Suprapubic skin (tissue), 4 donors: ENCODE data around the gene SFTPB.

Experiments used
- EP300 ChIP-seq: sonication (generic); formaldehyde crosslinking; IDR thresholded peaks from one replicate; pipeline ENCODE4 v1.6.1; 2017; ENCODE audit warnings: antibody characterized with exemption
- POLR2A ChIP-seq, 2 donors: fragments of 450-650 bp; IDR thresholded peaks; one replicate each; pipeline ENCODE4 v1.6.1; 2017; ENCODE audit warnings: antibody characterized with exemption in 2 of 2, mild to moderate bottlenecking in 2 of 2, moderate library complexity in 2 of 2
- POLR2AphosphoS5 ChIP-seq, 3 donors: sonication (generic); formaldehyde crosslinking; IDR thresholded peaks; one replicate each; pipeline ENCODE4 v1.6.1; 2017; ENCODE audit warnings: antibody characterized with exemption in 3 of 3
- TF ChIP-seq, protein P1 (sequence below), 2 donors: fragments of 200-600 bp in 1 of 2; fragments of 450-650 bp in 1 of 2; sonication (generic) in 1 of 2; IDR thresholded peaks; one replicate each; pipeline ENCODE4 v1.5.1; 2016 to 2019; ENCODE audit warnings: antibody characterized with exemption in 2 of 2, mild to moderate bottlenecking in 1 of 2, moderate library complexity in 1 of 2

DNA sequence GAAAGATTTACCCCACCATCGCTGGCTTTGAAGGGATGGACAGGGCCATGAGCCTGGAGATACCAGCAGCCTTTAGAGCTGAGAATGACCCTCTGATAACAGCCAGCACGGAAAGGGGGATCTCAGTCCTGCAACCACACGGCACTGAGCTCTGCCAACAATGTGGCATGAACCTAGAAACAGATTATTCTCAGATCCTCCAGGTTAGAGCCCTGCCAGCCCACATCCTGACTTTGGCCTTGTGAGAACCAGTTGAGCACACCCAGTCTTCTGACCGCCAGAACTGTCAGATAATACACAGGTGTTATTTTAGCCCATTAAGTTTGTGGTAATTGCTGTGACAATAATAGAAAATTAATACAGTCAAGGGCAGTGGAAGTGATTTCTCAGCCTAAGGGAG is 16.8 kb upstream of the SFTPB start:
- TF ChIP-seq, protein P1, sequence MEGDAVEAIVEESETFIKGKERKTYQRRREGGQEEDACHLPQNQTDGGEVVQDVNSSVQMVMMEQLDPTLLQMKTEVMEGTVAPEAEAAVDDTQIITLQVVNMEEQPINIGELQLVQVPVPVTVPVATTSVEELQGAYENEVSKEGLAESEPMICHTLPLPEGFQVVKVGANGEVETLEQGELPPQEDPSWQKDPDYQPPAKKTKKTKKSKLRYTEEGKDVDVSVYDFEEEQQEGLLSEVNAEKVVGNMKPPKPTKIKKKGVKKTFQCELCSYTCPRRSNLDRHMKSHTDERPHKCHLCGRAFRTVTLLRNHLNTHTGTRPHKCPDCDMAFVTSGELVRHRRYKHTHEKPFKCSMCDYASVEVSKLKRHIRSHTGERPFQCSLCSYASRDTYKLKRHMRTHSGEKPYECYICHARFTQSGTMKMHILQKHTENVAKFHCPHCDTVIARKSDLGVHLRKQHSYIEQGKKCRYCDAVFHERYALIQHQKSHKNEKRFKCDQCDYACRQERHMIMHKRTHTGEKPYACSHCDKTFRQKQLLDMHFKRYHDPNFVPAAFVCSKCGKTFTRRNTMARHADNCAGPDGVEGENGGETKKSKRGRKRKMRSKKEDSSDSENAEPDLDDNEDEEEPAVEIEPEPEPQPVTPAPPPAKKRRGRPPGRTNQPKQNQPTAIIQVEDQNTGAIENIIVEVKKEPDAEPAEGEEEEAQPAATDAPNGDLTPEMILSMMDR (IDR thresholded peaks at IDR 0.05): no peak
- TF ChIP-seq EP300 (no peak), POLR2AphosphoS5 (IDR thresholded peaks at IDR 0.05) (no peak), POLR2A (IDR thresholded peaks at IDR 0.05) (no peak)
